Activated CD4-positive, alpha-beta T cell treated with anti-CD3 and anti-CD28 coated beads, Interleukin-2, amount 50 U/mL, for 1 hour (primary cell): ENCODE data around the gene DCP1A.
"Not testable (repeated sequence)": the region's sequence is repeated elsewhere in the genome, so short reads cannot be mapped to it uniquely, and the experiment has no call there.

Experiments used
- DNase-seq: peaks from one replicate; pipeline ENCODE4 v3.0.0-alpha.2; 2020

Gene DCP1A

GRCh38 chr3:53347261-53348064 lies at the start of gene DCP1A:
Gene DCP1A, minus strand, starts transcription at chr3:53347543. Its CDS starts 26 bp downstream, at chr3:53347517.
- peak; percentile 94 for DNase-seq

- DNase-seq = no peak
These were observed 37.4 kb upstream of the DCP1A start for GRCh38 chr3:53384465-53385423.

GRCh38 chr3:53382106-53382505 lies 34.8 kb upstream of the DCP1A start:
- DNase-seq = no peak

- DNase-seq = no peak
These were observed 33.0 kb upstream of the DCP1A start for GRCh38 chr3:53380306-53380705.

GRCh38 chr3:53379898-53380297 lies 32.6 kb upstream of the DCP1A start:
- DNase-seq = no peak

- no peak for DNase-seq
These were observed 30.5 kb upstream of the DCP1A start for GRCh38 chr3:53377794-53378193.

- DNase-seq = no peak
These were observed 29.3 kb upstream of the DCP1A start for GRCh38 chr3:53376679-53377078.

- peak; percentile 40 for DNase-seq
These were observed 27.7 kb upstream of the DCP1A start for GRCh38 chr3:53375019-53375418.

- not testable (repeated sequence) for DNase-seq
These were observed 23.4 kb upstream of the DCP1A start for GRCh38 chr3:53370719-53371118.

GRCh38 chr3:53361852-53362251 lies 14.5 kb upstream of the DCP1A start:
- no peak for DNase-seq

- DNase-seq = no peak
These were observed 10.1 kb upstream of the DCP1A start for GRCh38 chr3:53357458-53357857.

- DNase-seq = no peak
These were observed 7.7 kb upstream of the DCP1A start for GRCh38 chr3:53354945-53355498.

- DNase-seq = no peak
These were observed 5.9 kb upstream of the DCP1A start for GRCh38 chr3:53353202-53353601.

- no peak for DNase-seq
These were observed 3.3 kb upstream of the DCP1A start for GRCh38 chr3:53350652-53351051.

GRCh38 chr3:53348118-53348517 lies 775 bp upstream of the DCP1A start:
- DNase-seq = not testable (repeated sequence)

- DNase-seq = no peak
These were observed 452 bp downstream of the DCP1A start for GRCh38 chr3:53346922-53347260.

- DNase-seq = no peak
These were observed 829 bp downstream of the DCP1A start for GRCh38 chr3:53346514-53346913.

GRCh38 chr3:53342353-53342752 lies 5.0 kb downstream of the DCP1A start:
- no peak for DNase-seq

GRCh38 chr3:53337167-53337940 lies 10.0 kb downstream of the DCP1A start:
- DNase-seq = no peak

- DNase-seq = no peak
These were observed 12.6 kb downstream of the DCP1A start for GRCh38 chr3:53334742-53335141.

- DNase-seq = no peak
These were observed 15.5 kb downstream of the DCP1A start for GRCh38 chr3:53331871-53332270.

GRCh38 chr3:53329897-53330296 lies 17.4 kb downstream of the DCP1A start:
- no peak for DNase-seq

GRCh38 chr3:53328746-53329145 lies 18.6 kb downstream of the DCP1A start:
- DNase-seq = no peak
